ENCODE data around the gene IDS.
"Not testable (repeated sequence)": the region's sequence is repeated elsewhere in the genome, so short reads cannot be mapped to it uniquely, and the experiment has no call there.

IDS gene

GRCh38 chrX:149504915-149505651 lies at the start of gene IDS:
TSS of gene IDS (minus strand) at chrX:149505306. CDS start at chrX:149505137, 169 bp downstream.
- peak; percentile 43 for DNase-seq

GRCh38 chrX:149551939-149552248 lies 46.8 kb upstream of the IDS start:
- DNase-seq: not testable (repeated sequence)

GRCh38 chrX:149551245-149551938 lies 46.3 kb upstream of the IDS start:
- not testable (repeated sequence) for DNase-seq

GRCh38 chrX:149550454-149550853 lies 45.3 kb upstream of the IDS start:
- DNase-seq: not testable (repeated sequence)

GRCh38 chrX:149549701-149550100 lies 44.6 kb upstream of the IDS start, which contains the start of gene HSFX3:
TSS of gene HSFX3 (minus strand) at chrX:149549924. CDS start at chrX:149549852, 72 bp downstream.
- not testable (repeated sequence) for DNase-seq

- DNase-seq: not testable (repeated sequence)
Measured at GRCh38 chrX:149547782-149548181, 42.7 kb upstream of the IDS start.

- not testable (repeated sequence) for DNase-seq
Measured at GRCh38 chrX:149546962-149547361, 41.9 kb upstream of the IDS start.

GRCh38 chrX:149545545-149546543 lies 40.7 kb upstream of the IDS start:
- DNase-seq: not testable (repeated sequence)

GRCh38 chrX:149541521-149542047 lies 36.5 kb upstream of the IDS start:
- no peak for DNase-seq

GRCh38 chrX:149540621-149541520 lies 35.8 kb upstream of the IDS start, which contains the start of gene EOLA1:
TSS of gene EOLA1 (plus strand) at chrX:149541012. CDS start at chrX:149545631, 4,619 bp downstream.
- DNase-seq: peak; percentile 93

- peak; percentile 66 for DNase-seq
Measured at GRCh38 chrX:149540131-149540620, 35.1 kb upstream of the IDS start.

- peak; percentile 71 for DNase-seq
Measured at GRCh38 chrX:149539283-149540130, 34.4 kb upstream of the IDS start.

GRCh38 chrX:149537474-149537873 lies 32.4 kb upstream of the IDS start:
- not testable (repeated sequence) for DNase-seq

GRCh38 chrX:149534926-149535602 lies 30.0 kb upstream of the IDS start:
- not testable (repeated sequence) for DNase-seq

- not testable (repeated sequence) for DNase-seq
Measured at GRCh38 chrX:149533999-149534398, 28.9 kb upstream of the IDS start.

- not testable (repeated sequence) for DNase-seq
Measured at GRCh38 chrX:149532868-149533267, 27.8 kb upstream of the IDS start.

- no peak for DNase-seq
Measured at GRCh38 chrX:149531599-149531998, 26.5 kb upstream of the IDS start.

- DNase-seq: no peak
Measured at GRCh38 chrX:149528381-149528780, 23.3 kb upstream of the IDS start.

GRCh38 chrX:149527705-149528104 lies 22.6 kb upstream of the IDS start:
- no peak for DNase-seq
